Trophoblast cell (in vitro differentiated cells and primary cell): ENCODE results near the gene ATG7.
"Not testable (repeated sequence)": the region's sequence is repeated elsewhere in the genome, so short reads cannot be mapped to it uniquely, and the experiment has no call there.

Source experiments
- DNase-seq, 2 donors: peaks; one replicate each; pipeline ENCODE4 v3.0.0-alpha.2; 2016
- H2AFZ ChIP-seq: 2 replicates; pipeline ENCODE4 v1.6.1; 2013; ENCODE audit warnings: low read length, moderate library complexity, mild to moderate bottlenecking; ENCODE audit not compliant: insufficient read depth, poor library complexity
- H2AK5ac ChIP-seq: 2 replicates; pipeline ENCODE4 v1.6.1; 2013; ENCODE audit warnings: mild to moderate bottlenecking, low read length
- H2BK120ac ChIP-seq: 2 replicates; pipeline ENCODE4 v1.6.1; 2013; ENCODE audit warnings: low read length, mild to moderate bottlenecking, moderate library complexity; ENCODE audit not compliant: insufficient read depth, poor library complexity
- H2BK12ac ChIP-seq: 2 replicates; pipeline ENCODE4 v1.6.1; 2013; ENCODE audit warnings: mild to moderate bottlenecking, low read length, moderate library complexity
- H2BK5ac ChIP-seq: 2 replicates; pipeline ENCODE4 v1.6.1; 2013; ENCODE audit warnings: low read length, low read depth, moderate library complexity, mild to moderate bottlenecking; ENCODE audit not compliant: poor library complexity
- H3K14ac ChIP-seq: 2 replicates; pipeline ENCODE4 v1.6.1; 2013; ENCODE audit warnings: mild to moderate bottlenecking, low read length
- H3K18ac ChIP-seq: 2 replicates; pipeline ENCODE4 v1.6.1; 2013; ENCODE audit warnings: mild to moderate bottlenecking, low read length
- H3K23ac ChIP-seq: 2 replicates; pipeline ENCODE4 v1.6.1; 2013; ENCODE audit warnings: low read length
- H3K27ac ChIP-seq: 2 replicates; pipeline ENCODE4 v1.5.1; 2013; ENCODE audit warnings: low read depth, mild to moderate bottlenecking, inconsistent platforms, low read length, moderate library complexity
- H3K27me3 ChIP-seq: 2 replicates; pipeline ENCODE4 v1.6.1; 2013; ENCODE audit warnings: inconsistent platforms, mild to moderate bottlenecking, low read length, moderate library complexity; ENCODE audit not compliant: insufficient read depth
- H3K36me3 ChIP-seq, 2 experiments: 1 replicate in 1 of 2; 2 replicates in 1 of 2; pipeline ENCODE4 v1.6.1; 2013; ENCODE audit warnings: low read length in 2 of 2, mild to moderate bottlenecking in 2 of 2, moderate library complexity in 1 of 2; ENCODE audit not compliant: insufficient read depth in 2 of 2, control insufficient read depth in 1 of 2
- H3K4ac ChIP-seq: 2 replicates; pipeline ENCODE4 v1.6.1; 2013; ENCODE audit warnings: low read depth, mild to moderate bottlenecking, low read length, moderate library complexity
- H3K4me1 ChIP-seq, 2 experiments: 1 replicate in 1 of 2; 2 replicates in 1 of 2; pipeline ENCODE4 v1.6.1; 2013; ENCODE audit warnings: low read length in 2 of 2, mild to moderate bottlenecking in 2 of 2, moderate library complexity in 1 of 2; ENCODE audit not compliant: insufficient read depth in 2 of 2, control insufficient read depth in 1 of 2
- H3K4me2 ChIP-seq: 2 replicates; pipeline ENCODE4 v1.6.1; 2013; ENCODE audit warnings: inconsistent platforms, mild to moderate bottlenecking, low read length, moderate library complexity
- H3K4me3 ChIP-seq: 2 replicates; pipeline ENCODE4 v1.5.1; 2013; ENCODE audit warnings: mild to moderate bottlenecking, low read depth, low read length, inconsistent platforms
- H3K79me1 ChIP-seq: one replicate; pipeline ENCODE4 v1.6.1; 2013; ENCODE audit warnings: low read length
- H3K79me2 ChIP-seq: 2 replicates; pipeline ENCODE4 v1.6.1; 2013; ENCODE audit warnings: low read length, mild to moderate bottlenecking; ENCODE audit not compliant: control insufficient read depth, insufficient read depth, poor library complexity
- H3K9ac ChIP-seq: 2 replicates; pipeline ENCODE4 v1.6.1; 2013; ENCODE audit warnings: mild to moderate bottlenecking, low read length
- H3K9me3 ChIP-seq: 2 replicates; pipeline ENCODE4 v1.6.1; 2013; ENCODE audit warnings: low read depth, mild to moderate bottlenecking, control low read depth, inconsistent platforms, low read length; ENCODE audit not compliant: insufficient read depth
- H4K12ac ChIP-seq: 2 replicates; pipeline ENCODE4 v1.6.1; 2013; ENCODE audit warnings: low read depth, mild to moderate bottlenecking, low read length, moderate library complexity
- H4K8ac ChIP-seq: 2 replicates; pipeline ENCODE4 v1.6.1; 2013; ENCODE audit warnings: low read depth, mild to moderate bottlenecking, low read length, moderate library complexity
- H4K91ac ChIP-seq: one replicate; pipeline ENCODE4 v1.6.1; 2013; ENCODE audit warnings: low read depth, mild to moderate bottlenecking, low read length, moderate library complexity
- WGBS: extraction: QIAGEN DNeasy Blood & Tissue Kit; methylation state at CpG from one replicate; pipeline ENCODE4 v1.1.7; 2013; ENCODE audit warnings: missing lambda C conversion rate; ENCODE audit not compliant: insufficient read length, insufficient coverage; ENCODE audit errors: extremely low coverage; 5-methylcytosine and 5-hydroxymethylcytosine counted together

Gene ATG7

GRCh38 chr3:11570251-11570650, 298.1 kb downstream of the ATG7 start:
- Histone ChIP-seq H3K27ac (no peak overlapping the region), H3K4ac (peak overlapping the region; percentile 19), H3K23ac (no peak overlapping the region), H3K4me1 (peaks cover 12% of the 10 kb centered on the region in 2 experiments), H2BK5ac (no peak overlapping the region), H3K9ac (no peak overlapping the region), H3K4me3 (no peak overlapping the region), H3K79me2 (no peaks in the 10 kb centered on the region), H3K27me3 (no peaks in the 10 kb centered on the region), H4K12ac (no peak overlapping the region), H3K14ac (no peak overlapping the region), H4K8ac (no peak overlapping the region), H3K9me3 (no peaks in the 10 kb centered on the region), H3K4me2 (no peak overlapping the region), H2AFZ (no peak overlapping the region), H2AK5ac (no peak overlapping the region), H3K36me3 (peaks cover 30 to 33% of the 10 kb centered on the region in 2 experiments), H4K91ac (no peak overlapping the region), H3K79me1 (peaks cover 4% of the 10 kb centered on the region), H3K18ac (no peak overlapping the region), H2BK12ac (no peak overlapping the region), H2BK120ac (no peak overlapping the region)
- no peak for DNase-seq
- no CpG with 5 or more reads among the region's 13 CpGs for WGBS

GRCh38 chr3:11570789-11571495, 298.7 kb downstream of the ATG7 start:
- H3K4me1 ChIP-seq = peaks cover 12% of the 10 kb centered on the region in 2 experiments
- no peak overlapping the region for H2AK5ac ChIP-seq
- H3K9ac ChIP-seq = no peak overlapping the region
- peaks cover 4% of the 10 kb centered on the region for H3K79me1 ChIP-seq
- H4K8ac ChIP-seq = no peak overlapping the region
- no peak overlapping the region for H2BK120ac ChIP-seq
- H3K4me2 ChIP-seq = no peak overlapping the region
- no peak overlapping the region for H2AFZ ChIP-seq
- no peak overlapping the region for H3K14ac ChIP-seq
- peaks cover 26 to 30% of the 10 kb centered on the region in 2 experiments for H3K36me3 ChIP-seq
- H3K27ac ChIP-seq = no peak overlapping the region
- H3K4ac ChIP-seq = peak overlapping the region; percentile 10
- no peaks in the 10 kb centered on the region for H3K79me2 ChIP-seq
- H4K91ac ChIP-seq = no peak overlapping the region
- no CpG with 5 or more reads among the region's 20 CpGs for WGBS
- no peak overlapping the region for H3K23ac ChIP-seq
- peak overlapping the region; percentile 68 for H3K18ac ChIP-seq
- no peak overlapping the region for H4K12ac ChIP-seq
- no peaks in the 10 kb centered on the region for H3K9me3 ChIP-seq
- no peak overlapping the region for H2BK5ac ChIP-seq
- H2BK12ac ChIP-seq = no peak overlapping the region
- H3K4me3 ChIP-seq = no peak overlapping the region
- DNase-seq = no peak
- no peaks in the 10 kb centered on the region for H3K27me3 ChIP-seq

GRCh38 chr3:11572660-11573059, 300.5 kb downstream of the ATG7 start:
- not testable (repeated sequence) for H3K9ac ChIP-seq, H2AFZ ChIP-seq, H3K9me3 ChIP-seq, DNase-seq, H3K18ac ChIP-seq, H3K79me2 ChIP-seq, H2BK120ac ChIP-seq, H3K23ac ChIP-seq, H2BK12ac ChIP-seq, H2BK5ac ChIP-seq, H3K4ac ChIP-seq, H3K79me1 ChIP-seq, H2AK5ac ChIP-seq, H4K8ac ChIP-seq, H4K91ac ChIP-seq, H3K14ac ChIP-seq, H4K12ac ChIP-seq, H3K4me3 ChIP-seq, H3K4me2 ChIP-seq, H3K27me3 ChIP-seq, H3K27ac ChIP-seq
- Histone ChIP-seq H3K36me3 (peaks cover 15 to 20% of the 10 kb centered on the region in 2 experiments), H3K4me1 (peaks cover 12% of the 10 kb centered on the region in 2 experiments)
- WGBS = no CpG with 5 or more reads among the region's 11 CpGs

- H3K79me2 ChIP-seq = no peaks in the 10 kb centered on the region
- no peak overlapping the region for H3K4me3 ChIP-seq
- H3K4me2 ChIP-seq = no peak overlapping the region
- H3K9ac ChIP-seq = no peak overlapping the region
- H3K18ac ChIP-seq = no peak overlapping the region
- peaks cover 0 to 3% of the 10 kb centered on the region in 2 experiments for H3K4me1 ChIP-seq
- H2AFZ ChIP-seq = no peak overlapping the region
- no peak overlapping the region for H2AK5ac ChIP-seq
- H4K12ac ChIP-seq = no peak overlapping the region
- no peak overlapping the region for H4K91ac ChIP-seq
- no CpG with 5 or more reads among the region's 20 CpGs for WGBS
- peaks cover 13 to 20% of the 10 kb centered on the region in 2 experiments for H3K36me3 ChIP-seq
- DNase-seq = no peak
- H4K8ac ChIP-seq = no peak overlapping the region
- H2BK5ac ChIP-seq = no peak overlapping the region
- no peak overlapping the region for H3K27ac ChIP-seq
- H3K4ac ChIP-seq = no peak overlapping the region
- no peak overlapping the region for H2BK12ac ChIP-seq
- H3K9me3 ChIP-seq = peaks cover 2% of the 10 kb centered on the region
- no peak overlapping the region for H3K14ac ChIP-seq
- no peaks in the 10 kb centered on the region for H3K27me3 ChIP-seq
- H2BK120ac ChIP-seq = no peak overlapping the region
- no peaks in the 10 kb centered on the region for H3K79me1 ChIP-seq
- H3K23ac ChIP-seq = no peak overlapping the region
Observed at GRCh38 chr3:11574981-11575669, 302.9 kb downstream of the ATG7 start.
